ENCODE data around the gene COBL.

COBL gene

GRCh38 chr7:51335057-51335456 lies 18.4 kb upstream of the COBL start:
- Histone ChIP-seq H3K4me3 (ENCODE audit: low read depth, low read length) (no peak overlapping the region), H3K36me3 (replicated peaks) (no peaks in the 10 kb centered on the region), H3K27me3 (replicated peaks) (no peaks in the 10 kb centered on the region), H3K27ac (no peak overlapping the region)
- TF ChIP-seq CTCF (IDR thresholded peaks at IDR 0.05; ENCODE audit: low read depth, low read length, missing control alignments): no peak
- no peak for DNase-seq
- in situ Hi-C loops (cut with HindIII; ENCODE audit: low pct_ligation_motif_present, low sequenced_read_pairs): no loop called here

GRCh38 chr7:51329696-51330263 lies 13.2 kb upstream of the COBL start:
- H3K36me3 ChIP-seq (replicated peaks): no peaks in the 10 kb centered on the region
- no peak for TF ChIP-seq CTCF (IDR thresholded peaks at IDR 0.05; ENCODE audit: low read depth, low read length, missing control alignments)
- no peak overlapping the region for H3K27ac ChIP-seq
- no peak overlapping the region for H3K4me3 ChIP-seq (ENCODE audit: low read depth, low read length)
- H3K27me3 ChIP-seq (replicated peaks): no peaks in the 10 kb centered on the region
- no peak for DNase-seq
- in situ Hi-C loops (cut with HindIII; ENCODE audit: low pct_ligation_motif_present, low sequenced_read_pairs): no loop called here

GRCh38 chr7:51328351-51328801 lies 11.8 kb upstream of the COBL start:
- in situ Hi-C loops (cut with HindIII; ENCODE audit: low pct_ligation_motif_present, low sequenced_read_pairs): no loop called here
- no peak for DNase-seq

GRCh38 chr7:51327287-51327717 lies 10.7 kb upstream of the COBL start:
- Histone ChIP-seq H3K27ac (no peak overlapping the region), H3K27me3 (replicated peaks) (no peaks in the 10 kb centered on the region), H3K4me3 (ENCODE audit: low read depth, low read length) (no peak overlapping the region), H3K36me3 (replicated peaks) (no peaks in the 10 kb centered on the region)
- TF ChIP-seq CTCF (IDR thresholded peaks at IDR 0.05; ENCODE audit: low read depth, low read length, missing control alignments): no peak
- no peak for DNase-seq
- in situ Hi-C loops (cut with HindIII; ENCODE audit: low pct_ligation_motif_present, low sequenced_read_pairs): no loop called here

More at GRCh38 chr7:51328351-51328801, 11.8 kb upstream of the COBL start:
- no peak overlapping the region for H3K4me3 ChIP-seq (ENCODE audit: low read depth, low read length)
- no peaks in the 10 kb centered on the region for H3K27me3 ChIP-seq (replicated peaks)
- no peak overlapping the region for H3K27ac ChIP-seq
- H3K36me3 ChIP-seq (replicated peaks): no peaks in the 10 kb centered on the region
- no peak for TF ChIP-seq CTCF (IDR thresholded peaks at IDR 0.05; ENCODE audit: low read depth, low read length, missing control alignments)

GRCh38 chr7:51326656-51327286 lies 10.2 kb upstream of the COBL start:
- H3K27me3 ChIP-seq (replicated peaks): no peaks in the 10 kb centered on the region
- in situ Hi-C loops (cut with HindIII; ENCODE audit: low pct_ligation_motif_present, low sequenced_read_pairs): no loop called here
- no peak for DNase-seq
- no peak for TF ChIP-seq CTCF (IDR thresholded peaks at IDR 0.05; ENCODE audit: low read depth, low read length, missing control alignments)
- no peak overlapping the region for H3K4me3 ChIP-seq (ENCODE audit: low read depth, low read length)
- H3K36me3 ChIP-seq (replicated peaks): no peaks in the 10 kb centered on the region
- H3K27ac ChIP-seq: no peak overlapping the region

All from brain microvascular endothelial cell (primary cell).